Stimulated activated CD4-positive, alpha-beta T cell treated with anti-CD3 and anti-CD28 coated beads, TNF-alpha, amount 100 ng/mL, for 24 hours (primary cell): ENCODE results near the gene LMO1.

Experiments
- DNase-seq, 3 experiments: peaks; one replicate each; pipeline ENCODE4 v3.0.0-alpha.2; 2020; ENCODE audit warnings: low read depth in 3 of 3

LMO1 gene

GRCh38 chr11:8227156-8228152 lies 36.2 kb downstream of the LMO1 start:
- DNase-seq: no peak

GRCh38 chr11:8225589-8226036 lies 38.1 kb downstream of the LMO1 start:
- peak; percentile 41 to 68 (median 55) for DNase-seq

GRCh38 chr11:8224711-8225110 lies 39.0 kb downstream of the LMO1 start:
- DNase-seq: no peak

- DNase-seq: no peak
Observed at GRCh38 chr11:8224161-8224591, 39.5 kb downstream of the LMO1 start.

GRCh38 chr11:8223513-8223900 lies 40.2 kb downstream of the LMO1 start:
- no peak for DNase-seq

GRCh38 chr11:8222820-8223512 lies 40.7 kb downstream of the LMO1 start:
- DNase-seq: no peak

GRCh38 chr11:8221917-8222495 lies 41.7 kb downstream of the LMO1 start:
- no peak for DNase-seq

- DNase-seq: no peak
Observed at GRCh38 chr11:8221046-8221723, 42.5 kb downstream of the LMO1 start.

- no peak for DNase-seq
Observed at GRCh38 chr11:8220261-8221045, 43.2 kb downstream of the LMO1 start.

- peak in 1 of 3 experiments; percentile 24 for DNase-seq
Observed at GRCh38 chr11:8219257-8220021, 44.2 kb downstream of the LMO1 start.

- DNase-seq: no peak
Observed at GRCh38 chr11:8218840-8219239, 44.8 kb downstream of the LMO1 start.

GRCh38 chr11:8218409-8218808 lies 45.3 kb downstream of the LMO1 start:
- DNase-seq: no peak

GRCh38 chr11:8217926-8218325 lies 45.8 kb downstream of the LMO1 start:
- DNase-seq: no peak

- DNase-seq: no peak
Observed at GRCh38 chr11:8217136-8217535, 46.5 kb downstream of the LMO1 start.

GRCh38 chr11:8213376-8213775 lies 50.3 kb downstream of the LMO1 start:
- no peak for DNase-seq

GRCh38 chr11:8209208-8209807 lies 54.4 kb downstream of the LMO1 start:
- peak in 1 of 3 experiments; percentile 35 for DNase-seq

- DNase-seq: no peak
Observed at GRCh38 chr11:8207080-8208000, 56.3 kb downstream of the LMO1 start.

- no peak for DNase-seq
Observed at GRCh38 chr11:8206251-8207079, 57.2 kb downstream of the LMO1 start.
